HEK293 (cell line): ENCODE measurements around the gene PDE4D.

ENCODE experiments used
- CTCF ChIA-PET: fragments of 350-600 bp; formaldehyde crosslinking; extraction: SDS; loops from one replicate; lab custom pipeline; 2021; ENCODE audit warnings: antibody characterized with exemption; lab: Yijun Ruan, JAX
- POLR2A ChIA-PET: fragments of 300-600 bp; formaldehyde crosslinking; extraction: SDS; loops from one replicate; lab custom pipeline; 2020; ENCODE audit warnings: antibody characterized with exemption, inconsistent platforms; lab: Yijun Ruan, JAX
- H3K27ac ChIP-seq: fragments of 200-500 bp; sonication (Bioruptor generic); 2 replicates; pipeline ENCODE4 v1.5.1; 2014; ENCODE audit warnings: low read depth, low read length, control low read depth, inconsistent platforms; ENCODE audit errors: extremely low read depth
- H3K36me3 ChIP-seq, 2 experiments: fragments of 200-500 bp in 1 of 2; sonication (Bioruptor generic) in 1 of 2; 1 replicate in 1 of 2; 2 replicates in 1 of 2; pipeline ENCODE4 v1.5.1; 2014 to 2017; ENCODE audit warnings: inconsistent platforms in 2 of 2, low read length in 2 of 2; ENCODE audit not compliant: control insufficient read depth in 2 of 2, insufficient read depth in 1 of 2
- H3K4me1 ChIP-seq: fragments of 200-500 bp; sonication (Bioruptor generic); 2 replicates; pipeline ENCODE4 v1.5.1; 2014; ENCODE audit warnings: mild to moderate bottlenecking, low read length, inconsistent platforms; ENCODE audit not compliant: control insufficient read depth, insufficient read depth
- H3K4me3 ChIP-seq: 2 replicates; pipeline ENCODE4 v1.5.1; 2011; ENCODE audit warnings: low read depth, mild to moderate bottlenecking, control low read depth, low read length, moderate library complexity
- H3K9me3 ChIP-seq: fragments of 200-500 bp; sonication (Bioruptor generic); 2 replicates; pipeline ENCODE4 v1.5.1; 2014; ENCODE audit warnings: low read depth, low read length, inconsistent platforms; ENCODE audit not compliant: control insufficient read depth, insufficient read depth
- BCL6B ChIP-seq: fragments of 450-650 bp; formaldehyde crosslinking; IDR thresholded peaks from 2 replicates; pipeline ENCODE4 v1.5.1; 2017; ENCODE audit warnings: missing biosample characterization, missing genetic modification characterization
- KLF7 ChIP-seq: fragments of 450-650 bp; formaldehyde crosslinking; IDR thresholded peaks from 2 replicates; pipeline ENCODE4 v1.5.1; 2016; ENCODE audit warnings: missing biosample characterization, missing genetic modification characterization, borderline replicate concordance
- MEIS1 ChIP-seq: sonication (generic); formaldehyde crosslinking; IDR thresholded peaks from 2 replicates; pipeline ENCODE4 v1.8.1; 2022; ENCODE audit warnings: missing genetic modification reagents, mild to moderate bottlenecking, borderline replicate concordance
- ZBTB21 ChIP-seq: fragments of 450-650 bp; formaldehyde crosslinking; IDR thresholded peaks from 2 replicates; pipeline ENCODE4 v1.5.1; 2017; ENCODE audit warnings: missing biosample characterization, missing genetic modification characterization
- ZBTB6 ChIP-seq: fragments of 450-650 bp; formaldehyde crosslinking; IDR thresholded peaks from 2 replicates; pipeline ENCODE4 v1.5.1; 2017; ENCODE audit warnings: missing biosample characterization, missing genetic modification characterization
- ZNF133 ChIP-seq: fragments of 450-650 bp; formaldehyde crosslinking; IDR thresholded peaks from 2 replicates; pipeline ENCODE4 v1.5.1; 2016; ENCODE audit warnings: missing biosample characterization, missing genetic modification characterization
- ZNF26 ChIP-seq: fragments of 450-650 bp; formaldehyde crosslinking; IDR thresholded peaks from 2 replicates; pipeline ENCODE4 v1.5.1; 2016; ENCODE audit warnings: missing biosample characterization, missing genetic modification characterization
- ZNF398 ChIP-seq: fragments of 450-650 bp; formaldehyde crosslinking; IDR thresholded peaks from 2 replicates; pipeline ENCODE4 v1.5.1; 2017; ENCODE audit warnings: missing biosample characterization, missing genetic modification characterization
- ZNF707 ChIP-seq: fragments of 450-650 bp; formaldehyde crosslinking; IDR thresholded peaks from 2 replicates; pipeline ENCODE4 v1.5.1; 2016; ENCODE audit warnings: missing biosample characterization, missing genetic modification characterization
- ZSCAN30 ChIP-seq: fragments of 450-650 bp; IDR thresholded peaks from 2 replicates; pipeline ENCODE4 v1.5.1; 2018; ENCODE audit warnings: missing biosample characterization, mild to moderate bottlenecking, missing genetic modification characterization, moderate library complexity
- ZXDB ChIP-seq: fragments of 450-650 bp; formaldehyde crosslinking; IDR thresholded peaks from 2 replicates; pipeline ENCODE4 v1.5.1; 2016; ENCODE audit warnings: missing biosample characterization, missing genetic modification characterization

PDE4D gene

GRCh38 chr5:58919833-58920232 is 973.7 kb downstream of the PDE4D start:
- 0 out of 2 replicates have a peak, but pooled peaks cover 4% of the 10 kb centered on the region for H3K4me1 ChIP-seq
- H3K36me3 ChIP-seq, result no peaks in the 10 kb centered on the region
- POLR2A ChIA-PET, result no interaction called here
- no peak overlapping the region for H3K4me3 ChIP-seq
- CTCF ChIA-PET, result no interaction called here
- H3K27ac ChIP-seq, result no peak overlapping the region
- no peaks in the 10 kb centered on the region for H3K9me3 ChIP-seq
- TF ChIP-seq ZNF26 (tag by site-specific recombination) (no peak), ZBTB6 (tag by site-specific recombination) (no peak), KLF7 (tag by site-specific recombination) (no peak), ZSCAN30 (tag by site-specific recombination) (no peak), MEIS1 (CRISPR knock-in tag) (no peak), ZNF133 (tag by site-specific recombination) (no peak), ZXDB (tag by site-specific recombination) (no peak), ZNF398 (no peak), BCL6B (tag by site-specific recombination) (no peak), ZNF707 (tag by site-specific recombination) (no peak), ZBTB21 (tag by site-specific recombination) (no peak)
